ENCODE data around the gene TNIP2. TPM values are rescaled to one million over a fixed set of nuclear protein-coding genes. Genes with fewer than 3 reads are reported as not detected.

Gene TNIP2
- total and polyA plus RNA-seq, 2 of the 13 experiments (the other 11 are each of a cell fraction or from before 2014, with no cell fraction given), result 25.6 to 38.0 TPM

- no peak for TF ChIP-seq ZBTB37 (CRISPR knock-in tag; IDR thresholded peaks at IDR 0.05)
- no peak for TF ChIP-seq MXI1 (IDR thresholded peaks at IDR 0.05; ENCODE audit: borderline replicate concordance, low read depth, low read length)
- TF ChIP-seq, protein P1, sequence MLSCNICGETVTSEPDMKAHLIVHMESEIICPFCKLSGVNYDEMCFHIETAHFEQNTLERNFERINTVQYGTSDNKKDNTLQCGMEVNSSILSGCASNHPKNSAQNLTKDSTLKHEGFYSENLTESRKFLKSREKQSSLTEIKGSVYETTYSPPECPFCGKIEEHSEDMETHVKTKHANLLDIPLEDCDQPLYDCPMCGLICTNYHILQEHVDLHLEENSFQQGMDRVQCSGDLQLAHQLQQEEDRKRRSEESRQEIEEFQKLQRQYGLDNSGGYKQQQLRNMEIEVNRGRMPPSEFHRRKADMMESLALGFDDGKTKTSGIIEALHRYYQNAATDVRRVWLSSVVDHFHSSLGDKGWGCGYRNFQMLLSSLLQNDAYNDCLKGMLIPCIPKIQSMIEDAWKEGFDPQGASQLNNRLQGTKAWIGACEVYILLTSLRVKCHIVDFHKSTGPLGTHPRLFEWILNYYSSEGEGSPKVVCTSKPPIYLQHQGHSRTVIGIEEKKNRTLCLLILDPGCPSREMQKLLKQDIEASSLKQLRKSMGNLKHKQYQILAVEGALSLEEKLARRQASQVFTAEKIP (CRISPR knock-in tag; IDR thresholded peaks at IDR 0.05; ENCODE audit: borderline replicate concordance), result no peak
- TF ChIP-seq MIXL1 (CRISPR knock-in tag; IDR thresholded peaks at IDR 0.05), result peak; percentile 39; the same call in 1 of the 2 replicates
- TF ChIP-seq KDM6A (CRISPR knock-in tag; IDR thresholded peaks at IDR 0.05; ENCODE audit: low read depth), result peak; percentile 74; the same call in 1 of the 2 replicates
- TF ChIP-seq, protein P2, sequence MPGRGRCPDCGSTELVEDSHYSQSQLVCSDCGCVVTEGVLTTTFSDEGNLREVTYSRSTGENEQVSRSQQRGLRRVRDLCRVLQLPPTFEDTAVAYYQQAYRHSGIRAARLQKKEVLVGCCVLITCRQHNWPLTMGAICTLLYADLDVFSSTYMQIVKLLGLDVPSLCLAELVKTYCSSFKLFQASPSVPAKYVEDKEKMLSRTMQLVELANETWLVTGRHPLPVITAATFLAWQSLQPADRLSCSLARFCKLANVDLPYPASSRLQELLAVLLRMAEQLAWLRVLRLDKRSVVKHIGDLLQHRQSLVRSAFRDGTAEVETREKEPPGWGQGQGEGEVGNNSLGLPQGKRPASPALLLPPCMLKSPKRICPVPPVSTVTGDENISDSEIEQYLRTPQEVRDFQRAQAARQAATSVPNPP (CRISPR knock-in tag; IDR thresholded peaks at IDR 0.05), result no peak
- no peak for TF ChIP-seq ZNF282 (IDR thresholded peaks at IDR 0.05; ENCODE audit: partially characterized antibody)
- TF ChIP-seq, protein P3, sequence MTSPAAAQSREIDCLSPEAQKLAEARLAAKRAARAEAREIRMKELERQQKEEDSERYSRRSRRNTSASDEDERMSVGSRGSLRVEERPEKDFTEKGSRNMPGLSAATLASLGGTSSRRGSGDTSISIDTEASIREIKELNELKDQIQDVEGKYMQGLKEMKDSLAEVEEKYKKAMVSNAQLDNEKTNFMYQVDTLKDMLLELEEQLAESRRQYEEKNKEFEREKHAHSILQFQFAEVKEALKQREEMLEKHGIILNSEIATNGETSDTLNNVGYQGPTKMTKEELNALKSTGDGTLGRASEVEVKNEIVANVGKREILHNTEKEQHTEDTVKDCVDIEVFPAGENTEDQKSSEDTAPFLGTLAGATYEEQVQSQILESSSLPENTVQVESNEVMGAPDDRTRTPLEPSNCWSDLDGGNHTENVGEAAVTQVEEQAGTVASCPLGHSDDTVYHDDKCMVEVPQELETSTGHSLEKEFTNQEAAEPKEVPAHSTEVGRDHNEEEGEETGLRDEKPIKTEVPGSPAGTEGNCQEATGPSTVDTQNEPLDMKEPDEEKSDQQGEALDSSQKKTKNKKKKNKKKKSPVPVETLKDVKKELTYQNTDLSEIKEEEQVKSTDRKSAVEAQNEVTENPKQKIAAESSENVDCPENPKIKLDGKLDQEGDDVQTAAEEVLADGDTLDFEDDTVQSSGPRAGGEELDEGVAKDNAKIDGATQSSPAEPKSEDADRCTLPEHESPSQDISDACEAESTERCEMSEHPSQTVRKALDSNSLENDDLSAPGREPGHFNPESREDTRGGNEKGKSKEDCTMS (CRISPR knock-in tag; conservative IDR thresholded peaks at IDR 0.05), result no peak
- TF ChIP-seq NFYB (CRISPR knock-in tag; IDR thresholded peaks at IDR 0.05), result no peak
- TF ChIP-seq NFATC3 (CRISPR knock-in tag; IDR thresholded peaks at IDR 0.05), result no peak
- no peak; the same call in 1 of the 2 replicates for TF ChIP-seq PPARG (CRISPR knock-in tag; conservative IDR thresholded peaks at IDR 0.05)
- no peak for TF ChIP-seq LCORL (IDR thresholded peaks at IDR 0.05)
- peak; percentile 42; the same call in 1 of the 2 replicates for TF ChIP-seq LCORL (CRISPR knock-in tag; IDR thresholded peaks at IDR 0.05)
- no peak for TF ChIP-seq ZNF30 (CRISPR knock-in tag; IDR thresholded peaks at IDR 0.05)
- no peak for TF ChIP-seq RNF219 (CRISPR knock-in tag; IDR thresholded peaks at IDR 0.05)
- TF ChIP-seq ZNF121 (CRISPR knock-in tag; IDR thresholded peaks at IDR 0.05), result peak; percentile 39; the same call in 1 of the 2 replicates
- TF ChIP-seq ZNF441 (CRISPR knock-in tag; IDR thresholded peaks at IDR 0.05; ENCODE audit: borderline replicate concordance), result no peak
Observed at GRCh38 chr4:2761035-2761923, 5.1 kb upstream of the TNIP2 start (continued).
